Measurements from ENCODE around the gene KDM3B. TPM values are rescaled to one million over a fixed set of nuclear protein-coding genes. Genes with fewer than 3 reads are reported as not detected.

KDM3B gene
- total RNA-seq = 15.7 and 30.1 TPM in 2 replicates

GRCh38 chr5:138352071-138352721, at the start of gene KDM3B:
KDM3B (plus strand) TSS chr5:138352685; CDS start chr5:138352796, 111 bp downstream.

GRCh38 chr5:138331449-138332368, 20.8 kb upstream of the KDM3B start, which contains the start of gene CDC25C:
CDC25C (minus strand) TSS chr5:138331804; CDS start chr5:138331180, 624 bp downstream.

GRCh38 chr5:138337685-138338410, 14.6 kb upstream of the KDM3B start, which contains the start of gene FAM53C:
FAM53C (plus strand) TSS chr5:138338266; CDS start chr5:138341336, 3,070 bp downstream.

GRCh38 chr5:138438724-138439476, 86.4 kb downstream of the KDM3B start, which contains the start of gene REEP2:
REEP2 (plus strand) TSS chr5:138439057; CDS start chr5:138439209, 152 bp downstream.

GRCh38 chr5:138465261-138466124, 113.0 kb downstream of the KDM3B start, which contains the start of gene EGR1:
EGR1 (plus strand) TSS chr5:138465479; CDS start chr5:138465762, 283 bp downstream.

Other genes with a start within 250 kb of the KDM3B start
- gene NME5, start 213.3 kb upstream of the KDM3B start, total RNA-seq = 0.18 and 1.9 TPM in 2 replicates
- 16.0 and 29.8 TPM in 2 replicates for gene BRD8, start 174.1 kb upstream of the KDM3B start, total RNA-seq
- 14.6 and 15.9 TPM in 2 replicates for gene KIF20A, start 173.6 kb upstream of the KDM3B start, total RNA-seq
- gene CDC23, start 139.4 kb upstream of the KDM3B start, total RNA-seq = 20.9 and 21.9 TPM in 2 replicates
- gene GFRA3, start 78.1 kb upstream of the KDM3B start, total RNA-seq = not detected in 2 replicates
- gene CDC25C, start 20.9 kb upstream of the KDM3B start, total RNA-seq = 0.54 and 4.4 TPM in 2 replicates
- 25.4 and 26.2 TPM in 2 replicates for gene FAM53C, start 14.4 kb upstream of the KDM3B start, total RNA-seq
- gene REEP2, start 86.4 kb downstream of the KDM3B start, total RNA-seq = 7.9 and 8.3 TPM in 2 replicates
- gene EGR1, start 112.8 kb downstream of the KDM3B start, total RNA-seq = 30.8 and 64.1 TPM in 2 replicates
- gene ETF1, start 190.6 kb downstream of the KDM3B start, total RNA-seq = 80.5 and 86.5 TPM in 2 replicates
- gene HSPA9, start 222.7 kb downstream of the KDM3B start, total RNA-seq = 236 and 274 TPM in 2 replicates

Measured in cardiac atrium fibroblast (primary cell).